Osteoblast (primary cell): ENCODE data around the gene RNF151. TPM values are rescaled to one million over a fixed set of nuclear protein-coding genes. Genes with fewer than 3 reads are reported as not detected.

Experiments used
- DNase-seq: peaks from one replicate; pipeline ENCODE4 v3.0.0; 2011; ENCODE audit warnings: low spot score, mixed read lengths; ENCODE audit not compliant: insufficient read length; ENCODE audit errors: missing footprints
- H2AFZ ChIP-seq: 2 replicates; pipeline ENCODE4 v1.6.0; 2011; ENCODE audit warnings: mild to moderate bottlenecking, low read length
- H3K27ac ChIP-seq: 2 replicates; pipeline ENCODE4 v1.5.1; 2011; ENCODE audit warnings: mild to moderate bottlenecking, low read depth, low read length, moderate library complexity
- H3K27me3 ChIP-seq: 2 replicates; pipeline ENCODE4 v1.6.0; 2012; ENCODE audit warnings: mild to moderate bottlenecking, control low read depth, inconsistent platforms, low read length, moderate library complexity; ENCODE audit not compliant: insufficient read depth
- H3K36me3 ChIP-seq: 2 replicates; pipeline ENCODE4 v1.5.1; 2011; ENCODE audit warnings: mild to moderate bottlenecking, low read length, control low read depth, moderate library complexity; ENCODE audit not compliant: insufficient read depth
- H3K4me1 ChIP-seq: 2 replicates; pipeline ENCODE4 v1.5.1; 2011; ENCODE audit warnings: mild to moderate bottlenecking, low read length, control low read depth, moderate library complexity; ENCODE audit not compliant: insufficient read depth
- H3K4me2 ChIP-seq: 2 replicates; pipeline ENCODE4 v1.6.0; 2011; ENCODE audit warnings: mild to moderate bottlenecking, low read length; ENCODE audit not compliant: insufficient read depth
- H3K4me3 ChIP-seq: fragments of 200-600 bp; sonication (generic); 3 replicates; pipeline ENCODE4 v1.5.1; 2012; ENCODE audit warnings: mild to moderate bottlenecking, low read length, inconsistent platforms; ENCODE audit not compliant: insufficient read depth
- H3K79me2 ChIP-seq: 2 replicates; pipeline ENCODE4 v1.6.0; 2012; ENCODE audit warnings: mild to moderate bottlenecking, low read length, control low read depth, inconsistent platforms; ENCODE audit not compliant: insufficient read depth
- H3K9me3 ChIP-seq: 2 replicates; pipeline ENCODE4 v1.5.1; 2011; ENCODE audit warnings: low read depth, low read length, control low read depth
- H4K20me1 ChIP-seq: 2 replicates; pipeline ENCODE4 v1.6.0; 2012; ENCODE audit warnings: mild to moderate bottlenecking, low read length, control low read depth; ENCODE audit not compliant: insufficient read depth
- CTCF ChIP-seq: IDR thresholded peaks from 2 replicates; pipeline ENCODE4 v1.5.1; 2011; ENCODE audit warnings: mild to moderate bottlenecking, low read depth, low read length, moderate library complexity; ENCODE audit errors: extremely low read depth
- total RNA-seq: library from RNA; depleted of rRNA; stranded (reverse); fragments of >200 nt; gene quantifications from 2 replicates; pipeline ENCODE4 v1.2.3, GENCODE V29; 2012

The RNF151 gene
- total RNA-seq, 1 donor, result 0.36 TPM

DNA sequence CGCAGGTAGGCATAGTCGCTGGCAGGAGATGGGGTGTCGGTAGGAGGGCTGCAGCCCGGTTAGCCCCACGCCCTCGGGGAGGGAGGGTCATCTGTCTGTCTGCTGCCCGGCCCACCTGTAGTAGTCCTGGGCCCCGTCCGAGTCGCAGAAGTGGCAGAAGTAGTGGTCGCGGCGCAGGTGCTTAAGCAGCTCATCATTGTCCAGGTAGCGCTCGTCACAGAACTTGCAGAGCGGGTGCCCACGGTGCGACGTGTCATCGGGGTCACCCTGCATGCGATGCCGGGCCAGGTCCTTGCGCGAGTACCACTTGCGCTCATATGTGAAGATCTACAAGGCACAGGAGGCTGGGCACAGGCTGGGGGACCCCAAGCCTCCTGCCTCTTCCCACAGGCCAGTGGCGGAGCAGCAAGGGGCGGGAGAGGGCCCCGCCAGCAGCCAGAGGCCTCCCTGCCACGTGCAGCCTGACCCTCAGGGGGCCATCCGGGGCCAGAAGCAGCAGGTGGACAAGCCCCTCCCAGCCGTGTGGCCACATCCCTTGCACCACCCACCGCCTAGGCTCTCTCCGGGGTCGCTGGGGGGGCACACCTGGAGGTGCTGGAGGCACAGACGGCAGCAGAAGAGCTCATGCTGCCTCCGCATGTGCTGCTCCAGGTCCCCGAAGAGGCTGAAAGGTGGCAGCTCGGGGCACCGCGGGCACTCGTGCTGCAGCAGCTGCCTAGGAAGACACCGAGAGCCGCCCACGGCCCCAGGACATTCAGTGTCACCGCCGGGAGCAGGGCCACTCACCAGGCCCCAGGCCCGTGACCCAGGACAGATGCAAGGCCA is 36.0 kb downstream of the RNF151 start:
- no peaks in the 10 kb centered on the region for H3K27me3 ChIP-seq
- peaks cover 13% of the 10 kb centered on the region for H3K4me1 ChIP-seq
- no peak for TF ChIP-seq CTCF
- peaks cover 58% of the 10 kb centered on the region for H4K20me1 ChIP-seq
- no peak for DNase-seq
- H3K4me3 ChIP-seq, result no peak overlapping the region
- H2AFZ ChIP-seq, result no peak overlapping the region
- H3K27ac ChIP-seq, result no peak overlapping the region
- no peak overlapping the region for H3K4me2 ChIP-seq
- peaks cover 44% of the 10 kb centered on the region for H3K36me3 ChIP-seq
- peaks cover 66% of the 10 kb centered on the region for H3K79me2 ChIP-seq
- H3K9me3 ChIP-seq, result no peaks in the 10 kb centered on the region

- H4K20me1 ChIP-seq, result peaks cover 64% of the 10 kb centered on the region
- H3K9me3 ChIP-seq, result no peaks in the 10 kb centered on the region
- H3K4me3 ChIP-seq, result no peak overlapping the region
- peaks cover 20% of the 10 kb centered on the region for H3K4me1 ChIP-seq
- H3K79me2 ChIP-seq, result peaks cover 73% of the 10 kb centered on the region
- no peak overlapping the region for H3K27ac ChIP-seq
- H3K27me3 ChIP-seq, result no peaks in the 10 kb centered on the region
- H3K36me3 ChIP-seq, result peaks cover 43% of the 10 kb centered on the region
- no peak overlapping the region for H2AFZ ChIP-seq
- DNase-seq, result no peak
- TF ChIP-seq CTCF, result no peak
- H3K4me2 ChIP-seq, result no peak overlapping the region
Observed at GRCh38 chr16:2003231-2003826, 36.7 kb downstream of the RNF151 start.

DNA sequence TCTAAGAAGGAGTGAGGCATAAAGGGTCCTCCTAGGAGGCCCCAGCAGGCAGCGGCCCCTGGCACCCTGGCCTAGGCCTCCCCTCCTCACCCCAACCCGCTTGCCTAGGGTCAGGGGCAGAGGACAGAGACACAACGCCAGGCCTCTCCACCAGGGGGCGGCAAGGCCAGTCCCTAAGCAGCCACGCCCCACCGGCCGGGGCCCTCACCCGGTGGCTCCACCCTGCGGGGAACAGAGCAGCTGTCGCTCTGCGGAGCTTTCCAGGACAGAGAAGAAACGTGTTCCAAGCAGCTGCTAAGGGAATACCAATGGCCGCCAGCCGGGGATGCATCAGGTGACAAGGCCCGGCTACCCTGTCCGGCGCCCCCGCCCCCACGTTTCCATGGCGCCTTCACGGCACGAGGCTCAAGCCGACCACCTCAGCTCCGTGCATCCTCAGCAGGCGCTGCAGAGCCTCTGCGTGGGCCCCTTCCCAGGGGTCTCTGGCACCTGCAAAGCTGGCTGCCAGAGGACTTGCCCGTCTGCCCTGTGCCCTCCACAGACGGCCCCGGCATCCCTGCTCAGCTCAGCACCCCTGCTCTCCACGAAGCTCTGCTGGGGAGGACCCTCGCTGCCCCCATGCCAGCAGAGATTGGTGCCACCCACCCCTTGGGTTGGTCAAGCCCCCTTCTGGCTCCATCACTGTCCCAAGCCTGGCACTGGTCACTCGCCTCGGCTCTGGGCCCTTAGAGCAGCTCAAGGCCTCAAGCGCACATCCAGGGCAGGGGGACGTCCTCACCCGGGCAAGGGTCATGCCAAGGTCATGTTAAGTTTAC is 37.4 kb downstream of the RNF151 start:
- peak overlapping the region; percentile 57 for H3K4me2 ChIP-seq

More for the DNA sequence above, 37.4 kb downstream of the RNF151 start:
- Histone ChIP-seq H3K79me2 (peaks cover 80% of the 10 kb centered on the region), H3K27me3 (no peaks in the 10 kb centered on the region), H3K4me1 (peaks cover 24% of the 10 kb centered on the region), H2AFZ (no peak overlapping the region), H3K4me3 (no peak overlapping the region), H3K9me3 (no peaks in the 10 kb centered on the region), H4K20me1 (peaks cover 70% of the 10 kb centered on the region), H3K27ac (no peak overlapping the region), H3K36me3 (peaks cover 42% of the 10 kb centered on the region)
- TF ChIP-seq CTCF, result peak; percentile 87
- DNase-seq, result peak; percentile 100
